Prostate gland (tissue), 2 donors: Measurements from ENCODE around the gene UNC119B.

Source experiments
- CTCF ChIP-seq, 4 experiments: fragments of 200-600 bp in 2 of 4; fragments of 450-650 bp in 2 of 4; sonication (generic) in 2 of 4; IDR thresholded peaks; 1 replicate in 3 of 4; 2 replicates in 1 of 4; pipeline ENCODE4 v1.5.1; 2016 to 2019; ENCODE audit warnings: antibody characterized with exemption in 4 of 4, mild to moderate bottlenecking in 2 of 4, moderate library complexity in 2 of 4
- POLR2A ChIP-seq: fragments of 450-650 bp; IDR thresholded peaks from one replicate; pipeline ENCODE4 v1.6.1; 2016; ENCODE audit warnings: antibody characterized with exemption, mild to moderate bottlenecking
- POLR2AphosphoS5 ChIP-seq: sonication (generic); formaldehyde crosslinking; IDR thresholded peaks from one replicate; pipeline ENCODE4 v1.6.1; 2017; ENCODE audit warnings: antibody characterized with exemption

DNA sequence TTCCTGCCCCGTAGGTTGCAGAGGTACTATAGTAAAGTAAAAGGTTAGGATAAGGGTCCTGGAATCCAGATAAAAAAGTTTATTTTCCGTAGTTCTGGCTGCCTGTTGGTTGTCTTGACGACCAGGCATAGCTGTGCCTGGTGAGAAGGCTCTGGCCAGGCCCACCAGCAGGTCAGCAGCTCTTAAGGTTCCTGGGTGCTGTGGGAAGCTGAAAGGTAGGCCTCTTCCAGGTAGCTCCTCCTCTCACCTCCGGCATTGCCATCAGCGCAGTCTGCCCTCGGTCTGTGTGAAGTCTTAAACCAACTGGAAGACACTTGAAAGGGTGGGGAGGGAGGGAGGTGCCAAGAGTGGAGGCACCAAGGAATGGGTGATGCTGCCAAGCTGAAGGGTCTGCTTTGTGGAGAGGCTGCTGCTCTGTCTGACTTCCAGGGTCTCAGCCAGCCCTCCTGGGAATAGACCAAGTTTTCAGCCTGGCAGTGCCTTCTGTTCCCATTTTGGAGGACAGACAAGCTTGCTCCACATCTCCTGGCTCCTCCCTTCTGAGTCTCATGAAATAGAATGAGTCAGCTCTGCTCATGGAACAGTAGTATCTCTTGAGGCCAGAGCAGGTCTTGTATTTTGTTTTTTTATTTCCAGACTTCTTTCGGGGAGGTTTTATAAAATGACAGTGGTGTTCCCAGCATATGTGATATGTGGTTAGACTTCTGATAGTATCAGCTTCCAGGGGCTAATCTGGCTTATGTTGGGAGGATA, 10.2 kb downstream of the UNC119B start:
- no peak for TF ChIP-seq CTCF (IDR thresholded peaks at IDR 0.05)
- no peak for TF ChIP-seq POLR2AphosphoS5
- TF ChIP-seq POLR2A, result no peak
